ENCODE data around the gene RNF121.

RNF121 gene

GRCh38 chr11:72036687-72037086 is 107.8 kb downstream of the RNF121 start:
- Histone ChIP-seq H3K27me3 (ENCODE audit: low read depth) (no peaks in the 10 kb centered on the region), H3K4me1 (peaks cover 26% of the 10 kb centered on the region), H3K36me3 (replicated peaks) (peaks cover 29% of the 10 kb centered on the region), H3K4me3 (no peak overlapping the region), H3K9me3 (no peaks in the 10 kb centered on the region)
- no peak for DNase-seq (ENCODE audit: low spot score in 2 of 2)
- in situ Hi-C loops (cut with MboI; ENCODE audit: low sequenced_read_pairs) = no loop called here

- no peaks in the 10 kb centered on the region for H3K27me3 ChIP-seq (ENCODE audit: low read depth)
- peaks cover 24% of the 10 kb centered on the region for H3K36me3 ChIP-seq (replicated peaks)
- H3K9me3 ChIP-seq = no peaks in the 10 kb centered on the region
- no peak overlapping the region for H3K4me3 ChIP-seq
- in situ Hi-C loops (cut with MboI; ENCODE audit: low sequenced_read_pairs) = no loop called here
- DNase-seq (ENCODE audit: low spot score in 2 of 2) = no peak
- peaks cover 34% of the 10 kb centered on the region for H3K4me1 ChIP-seq
Measured at GRCh38 chr11:72037554-72038311, 108.9 kb downstream of the RNF121 start.

GRCh38 chr11:72038491-72038890 is 109.6 kb downstream of the RNF121 start:
- peaks cover 36% of the 10 kb centered on the region for H3K4me1 ChIP-seq
- peaks cover 23% of the 10 kb centered on the region for H3K36me3 ChIP-seq (replicated peaks)
- DNase-seq (ENCODE audit: low spot score in 2 of 2) = no peak
- in situ Hi-C loops (cut with MboI; ENCODE audit: low sequenced_read_pairs) = no loop called here
- no peak overlapping the region for H3K4me3 ChIP-seq
- H3K27me3 ChIP-seq (ENCODE audit: low read depth) = no peaks in the 10 kb centered on the region
- H3K9me3 ChIP-seq = no peaks in the 10 kb centered on the region

- Histone ChIP-seq H3K36me3 (replicated peaks) (peaks cover 15% of the 10 kb centered on the region), H3K27me3 (ENCODE audit: low read depth) (no peaks in the 10 kb centered on the region), H3K4me3 (no peak overlapping the region), H3K4me1 (peaks cover 36% of the 10 kb centered on the region), H3K9me3 (no peaks in the 10 kb centered on the region)
- in situ Hi-C loops (cut with MboI; ENCODE audit: low sequenced_read_pairs) = no loop called here
- DNase-seq (ENCODE audit: low spot score in 2 of 2) = no peak
Measured at GRCh38 chr11:72039031-72039855, 110.4 kb downstream of the RNF121 start.

GRCh38 chr11:72039856-72040401 is 111.1 kb downstream of the RNF121 start:
- DNase-seq (ENCODE audit: low spot score in 2 of 2) = no peak
- Histone ChIP-seq H3K36me3 (replicated peaks) (peaks cover 12% of the 10 kb centered on the region), H3K9me3 (no peaks in the 10 kb centered on the region), H3K4me1 (peaks cover 36% of the 10 kb centered on the region), H3K27me3 (ENCODE audit: low read depth) (no peaks in the 10 kb centered on the region), H3K4me3 (peak overlapping the region; percentile 26)
- in situ Hi-C loops (cut with MboI; ENCODE audit: low sequenced_read_pairs) = no loop called here

GRCh38 chr11:72040491-72041363 is 111.9 kb downstream of the RNF121 start:
- H3K4me1 ChIP-seq = peaks cover 36% of the 10 kb centered on the region
- H3K36me3 ChIP-seq (replicated peaks) = peaks cover 4% of the 10 kb centered on the region; the same call in 1 of the 2 replicates
- no peaks in the 10 kb centered on the region for H3K9me3 ChIP-seq
- H3K4me3 ChIP-seq = peak overlapping the region; percentile 26
- in situ Hi-C loops (cut with MboI; ENCODE audit: low sequenced_read_pairs) = no loop called here
- no peaks in the 10 kb centered on the region for H3K27me3 ChIP-seq (ENCODE audit: low read depth)
- peak; percentile 97 to 99 for DNase-seq (ENCODE audit: low spot score in 2 of 2)

- Histone ChIP-seq H3K36me3 (replicated peaks) (peaks cover 4% of the 10 kb centered on the region; the same call in 1 of the 2 replicates), H3K27me3 (ENCODE audit: low read depth) (no peaks in the 10 kb centered on the region), H3K4me1 (peaks cover 36% of the 10 kb centered on the region), H3K4me3 (peak overlapping the region; percentile 26), H3K9me3 (no peaks in the 10 kb centered on the region)
- in situ Hi-C loops (cut with MboI; ENCODE audit: low sequenced_read_pairs) = no loop called here
- DNase-seq (ENCODE audit: low spot score in 2 of 2) = peak; percentile 72 to 82
Measured at GRCh38 chr11:72041364-72042063, 112.7 kb downstream of the RNF121 start.

- H3K9me3 ChIP-seq = no peaks in the 10 kb centered on the region
- H3K36me3 ChIP-seq (replicated peaks) = peaks cover 7% of the 10 kb centered on the region; the same call in 1 of the 2 replicates
- in situ Hi-C loops (cut with MboI; ENCODE audit: low sequenced_read_pairs) = no loop called here
- no peak for DNase-seq (ENCODE audit: low spot score in 2 of 2)
- no peaks in the 10 kb centered on the region for H3K27me3 ChIP-seq (ENCODE audit: low read depth)
- peak overlapping the region; percentile 26 for H3K4me3 ChIP-seq
- peaks cover 34% of the 10 kb centered on the region for H3K4me1 ChIP-seq
Measured at GRCh38 chr11:72042064-72042745, 113.4 kb downstream of the RNF121 start.

- in situ Hi-C loops (cut with MboI; ENCODE audit: low sequenced_read_pairs) = no loop called here
- H3K9me3 ChIP-seq = no peaks in the 10 kb centered on the region
- no peaks in the 10 kb centered on the region for H3K27me3 ChIP-seq (ENCODE audit: low read depth)
- peaks cover 8% of the 10 kb centered on the region for H3K36me3 ChIP-seq (replicated peaks)
- no peak overlapping the region for H3K4me3 ChIP-seq
- peaks cover 21% of the 10 kb centered on the region for H3K4me1 ChIP-seq
- DNase-seq (ENCODE audit: low spot score in 2 of 2) = no peak
Measured at GRCh38 chr11:72045849-72046248, 117.0 kb downstream of the RNF121 start.

Data from HAP-1 (cell line).